Natural killer cell (primary cell): Measurements from ENCODE around the gene DDX3X. TPM values are rescaled to one million over a fixed set of nuclear protein-coding genes. Genes with fewer than 3 reads are reported as not detected.
"Not testable (repeated sequence)": the region's sequence is repeated elsewhere in the genome, so short reads cannot be mapped to it uniquely, and the experiment has no call there.

ENCODE experiments used
- ATAC-seq, 3 donors: fragments of 150-1000 bp in 2 of 3; fragments of 200-7000 bp in 1 of 3; cut with Tn5 transposase; 1 replicate in 1 of 3; 2 replicates in 2 of 3; pipeline ENCODE4 v1.10.0; 2021; ENCODE audit warnings: mild to moderate bottlenecking in 2 of 3, moderate library complexity in 2 of 3
- DNase-seq, 2 donors: peaks; one replicate each; pipeline versions ENCODE4 v3.0.0 to v3.0.0-alpha.2; 2013 to 2021; ENCODE audit warnings: mixed read lengths in 1 of 2
- H3K27ac ChIP-seq: one replicate; pipeline ENCODE4 v1.5.1; 2013; ENCODE audit warnings: mild to moderate bottlenecking, low read length
- H3K27me3 ChIP-seq: one replicate; pipeline ENCODE4 v1.6.1; 2013; ENCODE audit warnings: low read length; ENCODE audit not compliant: control insufficient read depth, insufficient read depth
- H3K36me3 ChIP-seq: one replicate; pipeline ENCODE4 v1.6.1; 2013; ENCODE audit warnings: low read length; ENCODE audit not compliant: control insufficient read depth, insufficient read depth
- H3K4me1 ChIP-seq: one replicate; pipeline ENCODE4 v1.6.1; 2013; ENCODE audit warnings: low read length; ENCODE audit not compliant: control insufficient read depth, insufficient read depth
- H3K4me3 ChIP-seq: one replicate; pipeline ENCODE4 v1.5.1; 2013; ENCODE audit warnings: low read length
- H3K9me3 ChIP-seq: one replicate; pipeline ENCODE4 v1.6.1; 2013; ENCODE audit warnings: low read length; ENCODE audit not compliant: control insufficient read depth, insufficient read depth
- H3K27ac Mint-ChIP-seq, 2 donors: one replicate each; pipeline ENCODE4 v1.8.0; 2022; ENCODE audit warnings: mild to moderate bottlenecking in 2 of 2, mixed read lengths in 2 of 2, moderate library complexity in 1 of 2
- H3K27me3 Mint-ChIP-seq, 2 donors: one replicate each; pipeline ENCODE4 v1.8.0; 2022; ENCODE audit warnings: low read depth in 2 of 2, mixed read lengths in 2 of 2
- H3K36me3 Mint-ChIP-seq: one replicate; pipeline ENCODE4 v1.8.0; 2022; ENCODE audit warnings: mixed read lengths
- H3K4me1 Mint-ChIP-seq, 2 donors: one replicate each; pipeline ENCODE4 v1.8.0; 2022; ENCODE audit warnings: mixed read lengths in 2 of 2
- H3K4me3 Mint-ChIP-seq: one replicate; pipeline ENCODE4 v1.8.0; 2022; ENCODE audit warnings: mild to moderate bottlenecking, moderate library complexity, mixed read lengths
- H3K9me3 Mint-ChIP-seq, 2 donors: one replicate each; pipeline ENCODE4 v1.8.0; 2022; ENCODE audit warnings: mixed read lengths in 2 of 2
- CTCF ChIP-seq: fragments of 200-600 bp; IDR thresholded peaks from one replicate; pipeline ENCODE4 v1.8.0; 2022; ENCODE audit warnings: antibody characterized with exemption
- WGBS: methylation state at CpG from one replicate; pipeline ENCODE4 v1.1.7; 2013; ENCODE audit warnings: missing lambda C conversion rate; ENCODE audit not compliant: insufficient coverage; 5-methylcytosine and 5-hydroxymethylcytosine counted together
- intact Hi-C: fragments of 100-400 bp; cut with micrococcal nuclease; formaldehyde crosslinking; loops from one replicate; pipeline ENCODE4 v1.14.2; 2022
- total RNA-seq, 4 donors: library from RNA; stranded (reverse); fragments of 120-200 nt in 1 of 4; gene quantifications; one replicate each; pipeline versions ENCODE4 v1.2.3 to v1.2.4, GENCODE V29; 2013 to 2022

The DDX3X gene
- total RNA-seq, 3 donors from 2014 or later (not counting 1 experiment from before 2014, with no cell fraction given) = 695 to 1,297 (median 1,054) TPM

DNA sequence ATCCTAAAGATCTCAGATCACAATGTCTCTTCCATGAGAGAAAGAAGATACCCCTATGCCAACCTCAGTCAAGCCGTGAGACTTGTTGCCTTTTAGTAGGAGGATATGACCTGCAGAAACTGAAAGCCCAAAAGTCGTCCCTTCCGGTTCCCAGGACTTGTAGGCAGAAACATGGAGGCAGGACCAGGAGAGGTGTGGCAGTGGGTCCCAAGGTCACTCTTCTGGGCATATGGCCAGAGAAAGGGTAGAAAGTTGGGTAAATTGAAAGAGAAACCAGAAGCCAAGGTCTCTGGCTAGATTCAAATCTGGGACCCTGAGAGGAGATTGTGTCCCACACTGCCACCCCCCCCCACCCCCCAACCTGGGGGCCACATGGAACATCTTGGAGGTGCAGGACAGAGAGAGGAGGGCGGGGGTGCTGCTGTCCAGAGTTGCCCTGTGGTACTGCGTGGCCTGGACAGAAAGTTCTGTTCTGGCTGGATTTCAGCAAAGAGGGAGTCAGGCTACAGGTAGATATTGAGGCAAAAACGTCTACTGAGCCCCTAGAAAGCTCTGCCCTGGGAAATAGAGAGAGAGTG is 55.4 kb downstream of the DDX3X start:
- no peaks in the 10 kb centered on the region for H3K9me3 Mint-ChIP-seq
- no peaks in the 10 kb centered on the region for H3K9me3 ChIP-seq
- no peaks in the 10 kb centered on the region for H3K36me3 ChIP-seq
- peaks cover 0 to 3% of the 10 kb centered on the region in 2 donors for H3K27me3 Mint-ChIP-seq
- no peak overlapping the region for H3K27ac Mint-ChIP-seq
- ATAC-seq (no peak), DNase-seq (no peak)
- no peaks in the 10 kb centered on the region for H3K36me3 Mint-ChIP-seq
- intact Hi-C loops = no loop called here
- no peaks in the 10 kb centered on the region for H3K4me1 Mint-ChIP-seq
- no peak for TF ChIP-seq CTCF
- peaks cover under 1% of the 10 kb centered on the region for H3K4me1 ChIP-seq
- H3K4me3 ChIP-seq = no peak overlapping the region
- no peak overlapping the region for H3K4me3 Mint-ChIP-seq
- no peaks in the 10 kb centered on the region for H3K27me3 ChIP-seq
- 67% methylated on average over 5 of the region's 6 CpGs for WGBS
- no peak overlapping the region for H3K27ac ChIP-seq

DNA sequence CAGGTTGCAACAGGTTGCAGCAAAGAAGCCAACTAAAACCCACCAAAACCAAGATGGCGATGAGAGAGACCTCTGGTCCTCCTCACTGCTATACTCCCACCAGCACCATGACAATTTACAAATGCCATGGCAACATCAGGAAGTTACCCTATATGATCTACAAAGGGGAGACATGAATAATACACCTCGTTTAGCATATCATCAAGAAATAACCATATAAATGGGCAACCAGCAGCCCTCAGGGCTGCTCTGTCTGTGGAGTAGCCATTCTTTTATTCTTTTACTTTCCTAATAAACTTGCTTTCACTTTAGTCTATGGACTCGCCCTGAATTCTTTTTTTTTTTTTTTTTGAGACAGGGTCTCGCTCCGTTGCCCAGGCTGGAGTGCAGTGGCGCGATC is 56.6 kb downstream of the DDX3X start:
- intact Hi-C loops, H3K9me3 ChIP-seq, H3K4me3 ChIP-seq, H3K4me1 Mint-ChIP-seq, H3K27me3 ChIP-seq, H3K27ac ChIP-seq, H3K27me3 Mint-ChIP-seq, ATAC-seq, H3K27ac Mint-ChIP-seq, H3K4me1 ChIP-seq, H3K36me3 ChIP-seq, H3K4me3 Mint-ChIP-seq, H3K9me3 Mint-ChIP-seq, H3K36me3 Mint-ChIP-seq, DNase-seq: not testable (repeated sequence)
- WGBS = 79% methylated on average over 5 of the region's 7 CpGs

- Histone ChIP-seq H3K27ac (no peak overlapping the region), H3K36me3 (no peaks in the 10 kb centered on the region), H3K4me3 (no peak overlapping the region), H3K27me3 (no peaks in the 10 kb centered on the region), H3K9me3 (no peaks in the 10 kb centered on the region), H3K4me1 (no peaks in the 10 kb centered on the region)
- H3K27me3 Mint-ChIP-seq = peaks cover 0 to 3% of the 10 kb centered on the region in 2 donors
- no peaks in the 10 kb centered on the region for H3K4me1 Mint-ChIP-seq
- no peak for DNase-seq
- TF ChIP-seq CTCF = no peak
- no peaks in the 10 kb centered on the region for H3K9me3 Mint-ChIP-seq
- H3K27ac Mint-ChIP-seq = no peak overlapping the region
- no peak for ATAC-seq
- intact Hi-C loops = no loop called here
- H3K4me3 Mint-ChIP-seq = no peak overlapping the region
- H3K36me3 Mint-ChIP-seq = no peaks in the 10 kb centered on the region
- 82% methylated on average over 9 of the region's 9 CpGs for WGBS
These were observed 57.6 kb downstream of the DDX3X start for GRCh38 chrX:41391606-41392005.

DNA sequence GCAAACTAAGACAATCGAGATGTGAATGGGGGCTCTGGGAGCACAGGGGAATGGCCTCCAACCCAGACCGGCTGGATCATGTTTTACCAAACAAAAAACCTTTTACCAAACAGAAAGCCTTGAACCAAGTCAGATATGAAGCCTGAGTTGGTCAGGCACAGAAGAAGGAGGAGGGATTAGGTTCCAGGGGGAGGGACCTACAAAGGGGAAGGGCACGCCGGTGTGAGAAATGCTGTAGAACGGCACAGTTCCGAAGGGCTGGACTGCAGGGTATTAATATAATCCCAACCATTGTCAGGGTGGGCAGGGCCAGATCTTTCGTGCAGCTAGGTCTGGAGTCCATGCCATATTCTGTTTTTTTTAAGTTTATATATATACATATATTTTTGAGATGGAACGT is 60.3 kb downstream of the DDX3X start:
- no peak overlapping the region for H3K4me3 ChIP-seq
- DNase-seq = no peak
- H3K27ac Mint-ChIP-seq = no peak overlapping the region
- H3K9me3 ChIP-seq = no peaks in the 10 kb centered on the region
- H3K36me3 Mint-ChIP-seq = no peaks in the 10 kb centered on the region
- no peaks in the 10 kb centered on the region for H3K27me3 ChIP-seq
- no peak for TF ChIP-seq CTCF
- intact Hi-C loops = no loop called here
- H3K4me1 ChIP-seq = no peaks in the 10 kb centered on the region
- no peak overlapping the region for H3K27ac ChIP-seq
- H3K9me3 Mint-ChIP-seq = no peaks in the 10 kb centered on the region
- no peaks in the 10 kb centered on the region for H3K4me1 Mint-ChIP-seq
- peaks cover 0 to 3% of the 10 kb centered on the region in 2 donors for H3K27me3 Mint-ChIP-seq
- H3K4me3 Mint-ChIP-seq = no peak overlapping the region
- no peak for ATAC-seq
- 98% methylated on average over 4 of the region's 8 CpGs for WGBS
- no peaks in the 10 kb centered on the region for H3K36me3 ChIP-seq
